Activated B cell treated with CpG ODN at 0.5 μM for 24 hours (primary cell): Measurements from ENCODE around the gene NXN. TPM values are rescaled to one million over a fixed set of nuclear protein-coding genes. Genes with fewer than 3 reads are reported as not detected.

Experiments
- ATAC-seq: fragments of 200-7000 bp; cut with Tn5 transposase; one replicate; pipeline ENCODE4 v1.10.0; 2021; ENCODE audit warnings: low read depth, mild to moderate bottlenecking, moderate library complexity
- CTCF ChIA-PET: fragments of 350-600 bp; sonication (Branson Sonifier 250); formaldehyde crosslinking; loops from one replicate; lab custom pipeline; 2021; ENCODE audit warnings: antibody characterized with exemption; lab: Charles Lee
- POLR2A ChIA-PET: fragments of 350-600 bp; sonication (Branson Sonifier 250); formaldehyde crosslinking; loops from one replicate; lab custom pipeline; 2021; ENCODE audit warnings: antibody characterized with exemption; lab: Charles Lee
- DNase-seq: peaks from one replicate; pipeline ENCODE4 v3.0.0; 2022
- H3K27ac Mint-ChIP-seq: one replicate; pipeline ENCODE4 v1.8.0; 2020; ENCODE audit warnings: mixed read lengths
- H3K27me3 Mint-ChIP-seq: one replicate; pipeline ENCODE4 v1.8.0; 2021; ENCODE audit warnings: mixed read lengths
- H3K36me3 Mint-ChIP-seq: one replicate; pipeline ENCODE4 v1.8.0; 2021; ENCODE audit warnings: low read depth, mixed read lengths
- H3K4me1 Mint-ChIP-seq: one replicate; pipeline ENCODE4 v1.8.0; 2021; ENCODE audit warnings: mixed read lengths
- H3K4me3 Mint-ChIP-seq: one replicate; pipeline ENCODE4 v1.8.0; 2020; ENCODE audit warnings: mild to moderate bottlenecking, mixed read lengths
- H3K9me3 Mint-ChIP-seq: one replicate; pipeline ENCODE4 v1.8.0; 2020; ENCODE audit warnings: mixed read lengths
- intact Hi-C: fragments of 100-400 bp; cut with micrococcal nuclease; formaldehyde crosslinking; loops from one replicate; pipeline ENCODE4 v1.15.1; 2024
- total RNA-seq: library from RNA; stranded (reverse); gene quantifications from 2 replicates; pipeline ENCODE4 v1.2.3, GENCODE V29; 2022
- TF ChIP-seq, protein P1 (sequence below): fragments of 200-600 bp; IDR thresholded peaks from one replicate; pipeline ENCODE4 v1.8.0; 2022; ENCODE audit warnings: antibody characterized with exemption, mild to moderate bottlenecking

Gene NXN
- total RNA-seq, 1 donor from 2014 or later: 0.22 TPM

DNA sequence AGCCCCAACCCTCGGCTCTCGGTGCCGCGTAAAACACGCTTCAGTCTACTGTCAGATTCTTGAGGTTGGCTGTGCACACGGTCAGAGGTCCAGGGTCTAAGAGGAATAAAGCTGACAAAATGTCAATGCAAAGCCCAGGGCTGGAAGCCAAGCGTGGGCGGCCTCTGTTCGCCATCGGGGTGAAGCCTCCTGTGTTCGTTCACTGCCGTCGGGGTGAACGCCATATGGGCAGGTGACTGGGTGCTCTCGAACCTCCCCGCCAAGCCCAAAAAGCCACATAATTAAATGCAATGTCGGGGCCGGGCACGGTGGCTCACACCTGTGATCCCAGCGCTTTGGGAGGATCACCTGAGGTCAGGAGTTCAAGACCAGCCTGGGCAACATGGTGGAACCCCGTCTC lies 152.8 kb downstream of the NXN start:
- Mint-ChIP-seq H3K9me3 (no peaks in the 10 kb centered on the region), H3K36me3 (no peaks in the 10 kb centered on the region), H3K4me1 (no peaks in the 10 kb centered on the region), H3K27ac (no peak overlapping the region), H3K4me3 (no peak overlapping the region), H3K27me3 (no peaks in the 10 kb centered on the region)
- DNase-seq: no peak
- ChIA-PET CTCF (no interaction called here), POLR2A (no interaction called here)
- intact Hi-C loops: no loop called here
- ATAC-seq: no peak
- TF ChIP-seq, protein P1, sequence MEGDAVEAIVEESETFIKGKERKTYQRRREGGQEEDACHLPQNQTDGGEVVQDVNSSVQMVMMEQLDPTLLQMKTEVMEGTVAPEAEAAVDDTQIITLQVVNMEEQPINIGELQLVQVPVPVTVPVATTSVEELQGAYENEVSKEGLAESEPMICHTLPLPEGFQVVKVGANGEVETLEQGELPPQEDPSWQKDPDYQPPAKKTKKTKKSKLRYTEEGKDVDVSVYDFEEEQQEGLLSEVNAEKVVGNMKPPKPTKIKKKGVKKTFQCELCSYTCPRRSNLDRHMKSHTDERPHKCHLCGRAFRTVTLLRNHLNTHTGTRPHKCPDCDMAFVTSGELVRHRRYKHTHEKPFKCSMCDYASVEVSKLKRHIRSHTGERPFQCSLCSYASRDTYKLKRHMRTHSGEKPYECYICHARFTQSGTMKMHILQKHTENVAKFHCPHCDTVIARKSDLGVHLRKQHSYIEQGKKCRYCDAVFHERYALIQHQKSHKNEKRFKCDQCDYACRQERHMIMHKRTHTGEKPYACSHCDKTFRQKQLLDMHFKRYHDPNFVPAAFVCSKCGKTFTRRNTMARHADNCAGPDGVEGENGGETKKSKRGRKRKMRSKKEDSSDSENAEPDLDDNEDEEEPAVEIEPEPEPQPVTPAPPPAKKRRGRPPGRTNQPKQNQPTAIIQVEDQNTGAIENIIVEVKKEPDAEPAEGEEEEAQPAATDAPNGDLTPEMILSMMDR: no peak

DNA sequence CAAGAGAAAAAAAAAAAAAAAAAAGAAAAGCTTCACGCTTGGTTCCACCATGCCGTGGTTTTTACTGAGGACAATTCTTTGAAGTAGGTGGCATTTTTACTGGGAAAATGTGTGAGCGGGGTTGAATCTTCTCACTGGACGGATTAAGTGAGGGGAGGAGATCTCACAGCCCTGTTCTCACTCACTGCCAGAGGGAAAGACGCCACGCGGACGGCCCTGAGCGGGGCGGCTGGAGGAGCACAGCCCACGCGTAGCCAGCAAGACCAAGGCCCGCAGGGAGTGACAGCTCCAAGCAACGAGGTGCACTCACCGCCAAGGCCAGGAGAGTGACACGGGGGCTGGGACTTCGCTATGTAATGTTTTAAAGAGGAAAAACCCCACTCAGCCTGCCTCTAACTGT lies 154.4 kb downstream of the NXN start:
- H3K9me3 Mint-ChIP-seq: no peaks in the 10 kb centered on the region
- no peaks in the 10 kb centered on the region for H3K36me3 Mint-ChIP-seq
- no peaks in the 10 kb centered on the region for H3K4me1 Mint-ChIP-seq
- H3K27ac Mint-ChIP-seq: no peak overlapping the region
- ChIA-PET CTCF (no interaction called here), POLR2A (no interaction called here)
- ATAC-seq (no peak), DNase-seq (no peak)
- H3K4me3 Mint-ChIP-seq: no peak overlapping the region
- intact Hi-C loops: no loop called here
- no peaks in the 10 kb centered on the region for H3K27me3 Mint-ChIP-seq
- TF ChIP-seq, protein P1: no peak

DNA sequence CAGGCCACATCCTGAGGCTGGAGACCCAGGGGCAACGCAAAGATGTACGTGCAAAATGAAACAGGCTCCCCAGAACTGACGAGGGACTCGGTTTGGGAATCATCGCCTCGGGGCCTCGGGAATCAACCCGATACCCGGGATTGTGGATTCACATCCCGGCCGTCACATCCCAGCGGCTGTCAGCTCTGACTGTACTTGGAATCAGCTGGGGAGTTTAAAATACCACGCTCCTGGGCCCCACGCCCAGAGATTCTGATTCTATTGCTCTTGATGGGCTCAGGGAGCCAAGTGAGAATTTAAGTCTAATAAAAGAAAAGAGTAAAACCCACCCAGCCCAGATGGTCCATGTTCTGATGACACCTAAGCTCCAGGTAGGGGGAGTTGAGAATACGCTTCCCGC lies 155.2 kb downstream of the NXN start:
- POLR2A ChIA-PET: no interaction called here
- intact Hi-C loops: no loop called here
- H3K4me1 Mint-ChIP-seq: no peaks in the 10 kb centered on the region
- DNase-seq (no peak), ATAC-seq (no peak)
- no peaks in the 10 kb centered on the region for H3K27me3 Mint-ChIP-seq
- CTCF ChIA-PET: no interaction called here
- H3K36me3 Mint-ChIP-seq: no peaks in the 10 kb centered on the region
- no peak overlapping the region for H3K27ac Mint-ChIP-seq
- TF ChIP-seq, protein P1: no peak
- no peak overlapping the region for H3K4me3 Mint-ChIP-seq
- H3K9me3 Mint-ChIP-seq: no peaks in the 10 kb centered on the region

DNA sequence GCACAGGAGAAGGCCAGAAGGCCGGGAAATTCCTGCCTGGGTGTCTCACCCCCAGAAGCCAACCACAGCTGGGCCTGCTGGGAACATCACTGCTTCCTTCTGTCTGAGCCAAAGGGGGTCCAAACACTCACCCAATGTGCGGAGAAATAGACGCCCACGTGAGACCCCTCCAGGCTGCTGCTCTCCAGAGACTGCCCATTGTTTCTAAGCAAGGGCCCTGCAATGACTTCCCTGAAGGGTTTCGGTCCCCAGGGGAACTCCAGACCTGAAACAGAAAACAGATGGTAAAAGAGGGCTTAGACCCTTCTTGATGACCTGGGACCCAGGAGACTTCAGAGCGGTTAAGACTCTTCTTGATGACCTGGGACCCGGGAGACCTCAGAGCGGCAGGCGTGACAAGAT lies 156.1 kb downstream of the NXN start:
- H3K36me3 Mint-ChIP-seq: no peaks in the 10 kb centered on the region
- intact Hi-C loops: no loop called here
- no peaks in the 10 kb centered on the region for H3K4me1 Mint-ChIP-seq
- ChIA-PET CTCF (no interaction called here), POLR2A (no interaction called here)
- ATAC-seq (no peak), DNase-seq (no peak)
- no peaks in the 10 kb centered on the region for H3K9me3 Mint-ChIP-seq
- no peaks in the 10 kb centered on the region for H3K27me3 Mint-ChIP-seq
- no peak overlapping the region for H3K4me3 Mint-ChIP-seq
- H3K27ac Mint-ChIP-seq: no peak overlapping the region
- TF ChIP-seq, protein P1: no peak

DNA sequence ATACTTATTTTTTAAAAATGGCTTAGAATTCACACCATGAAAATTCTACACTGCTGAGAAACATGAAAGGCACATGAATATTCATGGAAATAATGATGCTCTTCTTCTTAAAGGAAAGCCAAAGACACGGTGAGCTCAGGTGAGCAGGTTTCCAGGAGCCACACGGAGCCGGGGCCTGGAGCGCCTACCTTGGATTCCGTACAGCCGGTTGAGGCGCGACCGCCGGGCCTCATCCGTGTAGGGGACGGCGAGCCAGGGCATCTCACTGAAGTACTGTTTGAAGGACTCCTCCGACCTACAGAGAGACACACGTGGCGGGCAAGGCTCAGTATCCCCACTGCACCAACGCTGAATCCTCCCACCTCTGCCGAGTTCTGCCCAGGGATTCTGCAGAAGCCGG lies 160.3 kb downstream of the NXN start:
- ChIA-PET CTCF (interaction anchor here (0.6 kb wide), 1 partner anchor 8 kb away, joined by 3 read pairs; no protein-coding TSS in a partner anchor), POLR2A (no interaction called here)
- no peaks in the 10 kb centered on the region for H3K4me1 Mint-ChIP-seq
- H3K36me3 Mint-ChIP-seq: no peaks in the 10 kb centered on the region
- no peak overlapping the region for H3K4me3 Mint-ChIP-seq
- no peaks in the 10 kb centered on the region for H3K9me3 Mint-ChIP-seq
- DNase-seq (no peak), ATAC-seq (no peak)
- intact Hi-C loops: no loop called here
- H3K27ac Mint-ChIP-seq: no peak overlapping the region
- no peaks in the 10 kb centered on the region for H3K27me3 Mint-ChIP-seq
- TF ChIP-seq, protein P1: no peak
